ACC112 (cell line): Measurements from ENCODE around the gene JUNB.

Experiments
- H2AFZ ChIP-seq: fragments of 200-600 bp; sonication (generic); one replicate; pipeline ENCODE4 v1.6.0; 2017; ENCODE audit warnings: antibody characterized with exemption, low read length; ENCODE audit not compliant: unreplicated experiment
- H3K27ac ChIP-seq: fragments of 200-600 bp; sonication (generic); 2 replicates; pipeline ENCODE4 v1.5.1; 2014; ENCODE audit warnings: low read depth, mild to moderate bottlenecking, antibody characterized with exemption, low read length, moderate library complexity
- H3K27me3 ChIP-seq: fragments of 200-600 bp; sonication (generic); 2 replicates; pipeline ENCODE4 v1.6.1; 2014; ENCODE audit warnings: mild to moderate bottlenecking, antibody characterized with exemption, low read length, moderate library complexity, mixed read lengths; ENCODE audit not compliant: insufficient read depth
- H3K36me3 ChIP-seq: fragments of 200-600 bp; sonication (generic); 2 replicates; pipeline ENCODE4 v1.6.1; 2016; ENCODE audit warnings: mild to moderate bottlenecking, antibody characterized with exemption, low read length, moderate library complexity, mixed read lengths; ENCODE audit not compliant: insufficient read depth
- H3K4me1 ChIP-seq: fragments of 200-600 bp; sonication (generic); one replicate; pipeline ENCODE4 v1.6.1; 2016; ENCODE audit warnings: low read length, mixed read lengths; ENCODE audit not compliant: insufficient read depth, unreplicated experiment, control insufficient read depth
- H3K4me3 ChIP-seq: fragments of 200-600 bp; sonication (generic); 2 replicates; pipeline ENCODE4 v1.5.1; 2014; ENCODE audit warnings: mild to moderate bottlenecking, low read depth, low read length
- H3K79me2 ChIP-seq: fragments of 200-600 bp; sonication (generic); one replicate; pipeline ENCODE4 v1.6.0; 2016; ENCODE audit warnings: low read length; ENCODE audit not compliant: control insufficient read depth, unreplicated experiment, insufficient read depth

JUNB gene

GRCh38 chr19:12791345-12792050 is at the start of gene JUNB:
Gene JUNB, plus strand, starts transcription at chr19:12791486. Its CDS starts 286 bp downstream, at chr19:12791772.
- Histone ChIP-seq H3K27ac (peak within 1 kb of the TSS; percentile 100), H3K4me3 (peak within 1 kb of the TSS; percentile 93), H3K79me2 (peaks cover 20% of the 10 kb centered on the region), H3K36me3 (no peaks in the 10 kb centered on the region), H3K4me1 (peaks cover 26% of the 10 kb centered on the region), H2AFZ (no peak within 1 kb of the TSS), H3K27me3 (no peaks in the 10 kb centered on the region)

- no peaks in the 10 kb centered on the region for H3K79me2 ChIP-seq
- H3K27ac ChIP-seq = no peak overlapping the region
- no peaks in the 10 kb centered on the region for H3K27me3 ChIP-seq
- no peak overlapping the region for H3K4me3 ChIP-seq
- peaks cover 10% of the 10 kb centered on the region for H3K4me1 ChIP-seq
- H3K36me3 ChIP-seq = peaks cover 7% of the 10 kb centered on the region; the same call in 1 of the 2 replicates
- no peak overlapping the region for H2AFZ ChIP-seq
Measured at GRCh38 chr19:12745166-12745897, 46.0 kb upstream of the JUNB start.

- H3K27ac ChIP-seq = no peak overlapping the region
- H3K4me3 ChIP-seq = no peak overlapping the region
- peaks cover 7% of the 10 kb centered on the region; the same call in 1 of the 2 replicates for H3K36me3 ChIP-seq
- H3K79me2 ChIP-seq = no peaks in the 10 kb centered on the region
- peaks cover 15% of the 10 kb centered on the region for H3K4me1 ChIP-seq
- H3K27me3 ChIP-seq = no peaks in the 10 kb centered on the region
- no peak overlapping the region for H2AFZ ChIP-seq
Measured at GRCh38 chr19:12748489-12748888, 42.8 kb upstream of the JUNB start.

GRCh38 chr19:12749938-12750521 is 41.3 kb upstream of the JUNB start:
- no peak overlapping the region for H2AFZ ChIP-seq
- peaks cover 7% of the 10 kb centered on the region; the same call in 1 of the 2 replicates for H3K36me3 ChIP-seq
- no peak overlapping the region for H3K27ac ChIP-seq
- H3K4me3 ChIP-seq = no peak overlapping the region
- no peaks in the 10 kb centered on the region for H3K79me2 ChIP-seq
- no peaks in the 10 kb centered on the region for H3K27me3 ChIP-seq
- H3K4me1 ChIP-seq = peaks cover 15% of the 10 kb centered on the region

GRCh38 chr19:12750851-12751250 is 40.4 kb upstream of the JUNB start:
- H3K27ac ChIP-seq = no peak overlapping the region
- no peak overlapping the region for H3K4me3 ChIP-seq
- H3K4me1 ChIP-seq = peaks cover 15% of the 10 kb centered on the region
- no peaks in the 10 kb centered on the region for H3K27me3 ChIP-seq
- no peaks in the 10 kb centered on the region for H3K79me2 ChIP-seq
- peaks cover 7% of the 10 kb centered on the region; the same call in 1 of the 2 replicates for H3K36me3 ChIP-seq
- H2AFZ ChIP-seq = no peak overlapping the region

GRCh38 chr19:12751635-12752034 is 39.7 kb upstream of the JUNB start, which contains the start of gene BEST2:
Gene BEST2, plus strand, starts transcription at chr19:12751791. Its CDS starts 802 bp downstream, at chr19:12752593.
- no peak within 1 kb of the TSS for H3K4me3 ChIP-seq
- no peak within 1 kb of the TSS for H3K27ac ChIP-seq
- no peak within 1 kb of the TSS for H2AFZ ChIP-seq
- peaks cover 15% of the 10 kb centered on the region for H3K4me1 ChIP-seq
- no peaks in the 10 kb centered on the region for H3K79me2 ChIP-seq
- H3K36me3 ChIP-seq = peaks cover 7% of the 10 kb centered on the region; the same call in 1 of the 2 replicates
- no peaks in the 10 kb centered on the region for H3K27me3 ChIP-seq

GRCh38 chr19:12752056-12752781 is 39.1 kb upstream of the JUNB start:
- Histone ChIP-seq H3K4me3 (no peak overlapping the region), H3K36me3 (peaks cover 7% of the 10 kb centered on the region; the same call in 1 of the 2 replicates), H3K79me2 (no peaks in the 10 kb centered on the region), H3K4me1 (peaks cover 15% of the 10 kb centered on the region), H3K27ac (no peak overlapping the region), H3K27me3 (no peaks in the 10 kb centered on the region), H2AFZ (no peak overlapping the region)

GRCh38 chr19:12754465-12755196 is 36.7 kb upstream of the JUNB start:
- Histone ChIP-seq H3K4me1 (peaks cover 12% of the 10 kb centered on the region), H3K27ac (no peak overlapping the region), H3K4me3 (no peak overlapping the region), H2AFZ (no peak overlapping the region), H3K79me2 (no peaks in the 10 kb centered on the region), H3K36me3 (no peaks in the 10 kb centered on the region), H3K27me3 (no peaks in the 10 kb centered on the region)

GRCh38 chr19:12756150-12756883 is 35.0 kb upstream of the JUNB start:
- Histone ChIP-seq H3K79me2 (no peaks in the 10 kb centered on the region), H2AFZ (no peak overlapping the region), H3K4me3 (no peak overlapping the region), H3K36me3 (no peaks in the 10 kb centered on the region), H3K4me1 (no peaks in the 10 kb centered on the region), H3K27me3 (no peaks in the 10 kb centered on the region), H3K27ac (no peak overlapping the region)
